Gastroesophageal sphincter (tissue), 4 donors: ENCODE results near the gene NECTIN1. TPM values are rescaled to one million over a fixed set of nuclear protein-coding genes. Genes with fewer than 3 reads are reported as not detected.

Experiments used
- ATAC-seq: fragments of 150-250 bp; one replicate; pipeline ENCODE4 v1.9.1; 2016; ENCODE audit warnings: mild to moderate bottlenecking, moderate library complexity
- H3K27ac ChIP-seq, 4 donors: fragments of 200-600 bp; sonication (generic) in 3 of 4; 1 replicate in 3 of 4; 2 replicates in 1 of 4; pipeline ENCODE4 v1.5.1; 2016 to 2019
- H3K27me3 ChIP-seq: fragments of 200-600 bp; sonication (generic); one replicate; pipeline ENCODE4 v1.5.1; 2019
- H3K36me3 ChIP-seq, 2 donors: fragments of 200-600 bp; sonication (generic); one replicate each; pipeline ENCODE4 v1.5.1; 2019; ENCODE audit warnings: control low read depth in 1 of 2
- H3K4me1 ChIP-seq, 3 donors: fragments of 200-600 bp; sonication (generic); 1 replicate in 2 of 3; 2 replicates in 1 of 3; pipeline ENCODE4 v1.5.1; 2016 to 2019; ENCODE audit warnings: control low read depth in 2 of 3
- H3K4me3 ChIP-seq, 2 donors: fragments of 200-600 bp; sonication (generic); one replicate each; pipeline ENCODE4 v1.5.1; 2019; ENCODE audit warnings: mild to moderate bottlenecking in 1 of 2, moderate library complexity in 1 of 2
- H3K9me3 ChIP-seq, 3 donors: fragments of 200-600 bp; sonication (generic); one replicate each; pipeline ENCODE4 v1.5.1; 2017 to 2019; ENCODE audit warnings: control low read depth in 2 of 3
- EP300 ChIP-seq: sonication (generic); formaldehyde crosslinking; IDR thresholded peaks from one replicate; pipeline ENCODE4 v1.6.1; 2017; ENCODE audit warnings: antibody characterized with exemption, mild to moderate bottlenecking
- POLR2A ChIP-seq, 2 donors: fragments of 450-650 bp; IDR thresholded peaks; one replicate each; pipeline ENCODE4 v1.6.1; 2017; ENCODE audit warnings: antibody characterized with exemption in 2 of 2, mild to moderate bottlenecking in 2 of 2, moderate library complexity in 1 of 2
- POLR2AphosphoS5 ChIP-seq: sonication (generic); formaldehyde crosslinking; IDR thresholded peaks from one replicate; pipeline ENCODE4 v1.6.1; 2017; ENCODE audit warnings: antibody characterized with exemption
- WGBS, 2 donors: methylation state at CpG; one replicate each; pipeline ENCODE4 v1.1.5; 2018; ENCODE audit warnings: low coverage in 1 of 2; 5-methylcytosine and 5-hydroxymethylcytosine counted together
- total RNA-seq, 4 donors: library from RNA; depleted of rRNA; stranded (reverse); fragments of >200 nt; gene quantifications; one replicate each; pipeline ENCODE4 v1.1.0, GENCODE V29; 2016
- TF ChIP-seq, protein P1 (sequence below), 4 experiments: fragments of 200-600 bp in 2 of 4; fragments of 450-650 bp in 2 of 4; sonication (generic) in 1 of 4; IDR thresholded peaks; one replicate each; pipeline ENCODE4 v1.5.1; 2017 to 2019; ENCODE audit warnings: antibody characterized with exemption in 4 of 4, mild to moderate bottlenecking in 2 of 4, moderate library complexity in 2 of 4

The NECTIN1 gene
- total RNA-seq, 4 donors from 2014 or later, result 2.6 to 7.1 (median 4.3) TPM

DNA sequence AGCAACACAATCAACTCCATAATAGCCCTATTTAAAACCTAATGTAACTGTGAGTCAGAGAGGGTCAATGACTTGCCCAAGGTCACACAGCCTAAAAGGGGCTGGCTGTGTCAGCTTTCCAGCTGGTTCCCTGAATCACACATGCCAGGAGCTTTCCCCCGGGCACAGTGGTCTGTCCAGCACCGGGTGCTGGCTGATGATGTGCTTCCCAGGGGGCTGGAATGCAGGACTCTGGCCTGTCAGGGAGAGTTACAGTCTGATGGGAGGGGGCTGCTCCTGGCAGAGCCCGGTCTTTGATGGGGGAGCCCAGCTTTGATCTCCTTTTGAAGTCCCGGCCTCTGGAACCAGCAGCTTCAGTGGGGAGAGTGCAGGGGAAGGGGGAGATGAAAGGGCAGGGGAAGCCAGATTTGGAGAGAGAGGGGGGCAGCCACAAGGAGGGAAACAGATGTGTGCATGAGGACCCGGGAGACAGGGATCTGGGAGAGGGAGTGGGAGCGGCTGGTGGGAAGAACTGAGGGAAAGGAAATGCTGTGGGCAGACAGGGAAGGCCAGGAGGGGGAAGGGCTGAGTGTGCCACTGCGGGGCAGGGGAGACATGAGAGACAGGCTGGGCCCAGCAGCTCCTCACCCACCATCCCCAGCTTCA, 102.7 kb downstream of the NECTIN1 start:
- 47 to 48% methylated on average over 3 to 4 of the region's 7 CpGs for WGBS, 2 donors
- no peak for TF ChIP-seq POLR2AphosphoS5
- no peak for TF ChIP-seq EP300
- TF ChIP-seq POLR2A (IDR thresholded peaks at IDR 0.05), result no peak
- TF ChIP-seq, protein P1, sequence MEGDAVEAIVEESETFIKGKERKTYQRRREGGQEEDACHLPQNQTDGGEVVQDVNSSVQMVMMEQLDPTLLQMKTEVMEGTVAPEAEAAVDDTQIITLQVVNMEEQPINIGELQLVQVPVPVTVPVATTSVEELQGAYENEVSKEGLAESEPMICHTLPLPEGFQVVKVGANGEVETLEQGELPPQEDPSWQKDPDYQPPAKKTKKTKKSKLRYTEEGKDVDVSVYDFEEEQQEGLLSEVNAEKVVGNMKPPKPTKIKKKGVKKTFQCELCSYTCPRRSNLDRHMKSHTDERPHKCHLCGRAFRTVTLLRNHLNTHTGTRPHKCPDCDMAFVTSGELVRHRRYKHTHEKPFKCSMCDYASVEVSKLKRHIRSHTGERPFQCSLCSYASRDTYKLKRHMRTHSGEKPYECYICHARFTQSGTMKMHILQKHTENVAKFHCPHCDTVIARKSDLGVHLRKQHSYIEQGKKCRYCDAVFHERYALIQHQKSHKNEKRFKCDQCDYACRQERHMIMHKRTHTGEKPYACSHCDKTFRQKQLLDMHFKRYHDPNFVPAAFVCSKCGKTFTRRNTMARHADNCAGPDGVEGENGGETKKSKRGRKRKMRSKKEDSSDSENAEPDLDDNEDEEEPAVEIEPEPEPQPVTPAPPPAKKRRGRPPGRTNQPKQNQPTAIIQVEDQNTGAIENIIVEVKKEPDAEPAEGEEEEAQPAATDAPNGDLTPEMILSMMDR (IDR thresholded peaks at IDR 0.05), result no peak
- peaks cover 23% of the 10 kb centered on the region for H3K27me3 ChIP-seq
- no peak overlapping the region for H3K4me3 ChIP-seq
- no peak for ATAC-seq
- no peak overlapping the region for H3K27ac ChIP-seq
- H3K36me3 ChIP-seq, result no peaks in the 10 kb centered on the region
- no peaks in the 10 kb centered on the region for H3K9me3 ChIP-seq
- no peaks in the 10 kb centered on the region for H3K4me1 ChIP-seq

DNA sequence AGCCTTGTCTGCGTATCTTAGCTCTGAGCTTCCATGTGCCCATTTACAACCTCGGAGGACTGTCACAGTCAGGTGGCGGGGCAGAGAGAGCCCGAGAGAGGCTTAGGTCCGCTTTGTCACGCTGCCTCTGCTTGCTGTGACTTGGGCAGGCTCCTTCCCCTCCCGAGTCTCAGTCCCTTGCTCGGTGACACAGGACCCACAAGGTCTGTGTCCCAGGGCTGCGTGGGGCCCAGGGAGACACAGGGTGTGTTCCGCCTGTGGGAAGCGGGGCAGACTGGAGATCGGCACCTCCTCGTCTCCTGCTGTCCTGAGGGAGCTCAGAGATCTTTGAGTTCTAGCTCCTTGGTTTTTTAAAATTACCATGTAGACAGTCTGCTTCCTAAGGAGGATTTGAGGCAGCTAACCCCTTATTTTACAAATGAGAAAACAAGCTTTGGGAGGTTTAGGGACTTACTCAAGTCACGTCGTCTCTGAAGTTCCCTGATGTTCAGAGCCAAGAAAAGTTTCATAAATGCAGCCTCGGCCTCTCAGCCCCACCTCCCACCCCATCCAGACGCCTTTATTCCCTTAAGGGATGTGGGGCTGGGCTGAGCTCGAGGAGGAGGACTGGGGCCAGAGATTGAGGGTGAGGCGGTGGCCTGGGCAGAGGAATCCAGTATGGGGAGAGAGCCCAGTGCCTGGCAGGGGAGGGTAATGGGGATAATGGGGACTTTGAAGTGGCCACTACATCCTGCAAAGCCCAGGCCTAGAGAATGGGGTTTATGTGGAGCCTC, 103.6 kb downstream of the NECTIN1 start:
- Histone ChIP-seq H3K9me3 (no peaks in the 10 kb centered on the region), H3K4me3 (no peak overlapping the region), H3K36me3 (no peaks in the 10 kb centered on the region), H3K27ac (no peak overlapping the region), H3K4me1 (no peaks in the 10 kb centered on the region), H3K27me3 (peaks cover 23% of the 10 kb centered on the region)
- TF ChIP-seq EP300, result no peak
- no peak for TF ChIP-seq POLR2AphosphoS5
- TF ChIP-seq POLR2A (IDR thresholded peaks at IDR 0.05), result no peak
- TF ChIP-seq, protein P1 (IDR thresholded peaks at IDR 0.05), result no peak
- 30 to 100% methylated on average over 1 to 3 of the region's 19 CpGs for WGBS, 2 donors
- no peak for ATAC-seq

DNA sequence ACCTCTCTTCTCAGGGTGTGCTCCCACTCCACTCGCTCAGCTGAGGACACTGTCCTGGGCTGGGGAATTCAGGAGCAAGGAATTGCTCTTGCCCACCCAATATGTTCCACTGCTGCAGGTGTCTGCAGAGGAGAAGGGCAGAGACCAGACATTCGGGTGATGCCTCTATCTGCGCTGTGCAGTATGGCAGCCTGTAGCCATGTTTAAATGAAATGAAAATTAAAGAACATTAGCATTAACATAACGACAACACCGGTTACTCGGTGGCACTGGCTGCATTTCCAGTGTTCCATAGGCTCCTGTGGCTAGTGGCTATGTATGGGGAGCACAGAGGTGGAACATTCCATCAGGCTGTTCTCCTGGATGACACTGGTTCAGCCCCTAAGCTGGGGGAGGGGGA, 104.4 kb downstream of the NECTIN1 start:
- Histone ChIP-seq H3K9me3 (no peaks in the 10 kb centered on the region), H3K4me1 (no peaks in the 10 kb centered on the region), H3K36me3 (no peaks in the 10 kb centered on the region), H3K27me3 (peaks cover 23% of the 10 kb centered on the region), H3K4me3 (no peak overlapping the region), H3K27ac (no peak overlapping the region)
- no peak for ATAC-seq
- 40 to 85% methylated on average over 1 to 5 of the region's 6 CpGs for WGBS, 2 donors
- TF ChIP-seq POLR2AphosphoS5 (no peak), EP300 (no peak), POLR2A (IDR thresholded peaks at IDR 0.05) (no peak)
- TF ChIP-seq, protein P1 (IDR thresholded peaks at IDR 0.05), result no peak

DNA sequence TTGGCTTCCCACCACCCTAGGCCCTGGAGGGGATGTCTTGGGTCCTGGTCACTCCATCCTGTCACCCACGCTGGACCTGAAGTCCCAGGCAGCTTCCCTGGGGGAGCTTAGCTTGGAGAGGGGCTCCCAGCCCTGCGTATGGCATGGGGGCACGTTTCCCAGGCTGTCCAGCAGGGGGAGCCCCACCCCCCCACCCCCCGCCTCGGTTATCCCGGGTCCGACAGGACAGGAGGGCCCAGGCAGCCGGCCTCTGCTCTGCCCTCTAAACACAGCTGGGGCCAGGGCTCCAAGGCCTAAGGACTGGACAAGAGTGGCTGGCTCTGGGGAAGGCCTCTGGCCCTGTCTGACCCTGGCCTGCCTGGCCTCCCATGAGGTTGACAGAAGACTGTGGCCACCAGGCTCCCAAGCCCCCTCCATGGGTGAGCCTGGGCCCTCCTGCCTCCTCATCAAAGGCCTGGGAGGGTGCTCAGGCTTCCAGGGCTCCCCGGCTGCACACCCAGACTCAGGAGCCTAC, 104.8 kb downstream of the NECTIN1 start:
- WGBS, 2 donors, result no CpG with 5 or more reads among the region's 9 CpGs
- ATAC-seq, result no peak
- H3K36me3 ChIP-seq, result no peaks in the 10 kb centered on the region

More for the DNA sequence above, 104.8 kb downstream of the NECTIN1 start:
- H3K4me1 ChIP-seq, result no peaks in the 10 kb centered on the region
- H3K27ac ChIP-seq, result no peak overlapping the region
- no peak for TF ChIP-seq POLR2A (IDR thresholded peaks at IDR 0.05)
- TF ChIP-seq, protein P1 (IDR thresholded peaks at IDR 0.05), result peak in 2 of 4 experiments; percentile 6 to 51
- TF ChIP-seq EP300, result no peak
- no peaks in the 10 kb centered on the region for H3K9me3 ChIP-seq
- H3K4me3 ChIP-seq, result no peak overlapping the region
- H3K27me3 ChIP-seq, result peaks cover 23% of the 10 kb centered on the region
